Measurements from ENCODE around the gene HEATR1.
"Not testable (repeated sequence)": the region's sequence is repeated elsewhere in the genome, so short reads cannot be mapped to it uniquely, and the experiment has no call there.

The HEATR1 gene, protein sequence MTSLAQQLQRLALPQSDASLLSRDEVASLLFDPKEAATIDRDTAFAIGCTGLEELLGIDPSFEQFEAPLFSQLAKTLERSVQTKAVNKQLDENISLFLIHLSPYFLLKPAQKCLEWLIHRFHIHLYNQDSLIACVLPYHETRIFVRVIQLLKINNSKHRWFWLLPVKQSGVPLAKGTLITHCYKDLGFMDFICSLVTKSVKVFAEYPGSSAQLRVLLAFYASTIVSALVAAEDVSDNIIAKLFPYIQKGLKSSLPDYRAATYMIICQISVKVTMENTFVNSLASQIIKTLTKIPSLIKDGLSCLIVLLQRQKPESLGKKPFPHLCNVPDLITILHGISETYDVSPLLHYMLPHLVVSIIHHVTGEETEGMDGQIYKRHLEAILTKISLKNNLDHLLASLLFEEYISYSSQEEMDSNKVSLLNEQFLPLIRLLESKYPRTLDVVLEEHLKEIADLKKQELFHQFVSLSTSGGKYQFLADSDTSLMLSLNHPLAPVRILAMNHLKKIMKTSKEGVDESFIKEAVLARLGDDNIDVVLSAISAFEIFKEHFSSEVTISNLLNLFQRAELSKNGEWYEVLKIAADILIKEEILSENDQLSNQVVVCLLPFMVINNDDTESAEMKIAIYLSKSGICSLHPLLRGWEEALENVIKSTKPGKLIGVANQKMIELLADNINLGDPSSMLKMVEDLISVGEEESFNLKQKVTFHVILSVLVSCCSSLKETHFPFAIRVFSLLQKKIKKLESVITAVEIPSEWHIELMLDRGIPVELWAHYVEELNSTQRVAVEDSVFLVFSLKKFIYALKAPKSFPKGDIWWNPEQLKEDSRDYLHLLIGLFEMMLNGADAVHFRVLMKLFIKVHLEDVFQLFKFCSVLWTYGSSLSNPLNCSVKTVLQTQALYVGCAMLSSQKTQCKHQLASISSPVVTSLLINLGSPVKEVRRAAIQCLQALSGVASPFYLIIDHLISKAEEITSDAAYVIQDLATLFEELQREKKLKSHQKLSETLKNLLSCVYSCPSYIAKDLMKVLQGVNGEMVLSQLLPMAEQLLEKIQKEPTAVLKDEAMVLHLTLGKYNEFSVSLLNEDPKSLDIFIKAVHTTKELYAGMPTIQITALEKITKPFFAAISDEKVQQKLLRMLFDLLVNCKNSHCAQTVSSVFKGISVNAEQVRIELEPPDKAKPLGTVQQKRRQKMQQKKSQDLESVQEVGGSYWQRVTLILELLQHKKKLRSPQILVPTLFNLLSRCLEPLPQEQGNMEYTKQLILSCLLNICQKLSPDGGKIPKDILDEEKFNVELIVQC (N-terminal part only)

GRCh38 chr1:236603991-236604904, at the start of gene HEATR1:
HEATR1 (minus strand) TSS chr1:236604516; CDS start chr1:236604095, 421 bp downstream.
- peak; percentile 66 for DNase-seq

GRCh38 chr1:236645016-236645680, 40.8 kb upstream of the HEATR1 start:
- DNase-seq = no peak

- no peak for DNase-seq
Observed at GRCh38 chr1:236642763-236643162, 38.4 kb upstream of the HEATR1 start.

DNA sequence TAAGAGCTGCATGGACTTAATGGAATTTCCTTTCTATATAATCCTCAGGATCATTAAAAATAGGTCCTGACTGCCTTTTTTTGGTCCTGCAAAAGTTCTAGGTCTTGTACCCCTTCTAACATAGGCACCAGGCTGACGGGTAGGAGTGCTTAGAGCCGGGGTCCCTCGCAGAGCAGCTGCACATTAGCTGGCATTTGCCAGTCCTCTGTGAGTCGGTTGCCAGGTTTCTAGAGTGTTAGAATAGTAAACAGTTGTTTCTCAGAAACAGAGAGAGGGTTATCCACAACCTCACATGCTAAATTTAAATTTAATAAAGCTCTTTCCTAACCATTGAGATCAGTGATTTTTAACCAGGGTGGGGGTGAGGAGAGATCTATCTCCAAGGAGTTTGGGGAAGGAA, 35.4 kb upstream of the HEATR1 start:
- no peak for DNase-seq

DNA sequence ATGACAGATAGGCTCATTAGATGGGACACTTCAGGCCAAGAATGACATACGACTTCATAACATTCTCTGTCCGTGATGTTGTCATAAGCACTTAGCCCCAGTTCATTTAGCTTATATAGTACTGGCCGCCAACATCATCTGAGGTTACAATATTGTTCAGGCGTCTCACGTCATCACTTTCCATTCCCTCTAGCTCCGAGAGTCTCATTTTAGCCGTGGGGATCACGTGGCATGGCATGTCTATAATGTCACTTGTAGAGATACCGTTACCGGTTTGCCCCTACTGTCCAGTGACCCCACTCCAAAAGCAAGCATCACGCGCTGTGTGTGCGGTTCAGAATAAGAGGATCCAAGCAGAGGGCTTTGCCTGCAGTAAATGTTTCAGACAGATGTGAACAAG, 34.6 kb upstream of the HEATR1 start:
- peak; percentile 14 for DNase-seq

- no peak for DNase-seq
Observed at GRCh38 chr1:236636017-236636416, 31.7 kb upstream of the HEATR1 start.

DNA sequence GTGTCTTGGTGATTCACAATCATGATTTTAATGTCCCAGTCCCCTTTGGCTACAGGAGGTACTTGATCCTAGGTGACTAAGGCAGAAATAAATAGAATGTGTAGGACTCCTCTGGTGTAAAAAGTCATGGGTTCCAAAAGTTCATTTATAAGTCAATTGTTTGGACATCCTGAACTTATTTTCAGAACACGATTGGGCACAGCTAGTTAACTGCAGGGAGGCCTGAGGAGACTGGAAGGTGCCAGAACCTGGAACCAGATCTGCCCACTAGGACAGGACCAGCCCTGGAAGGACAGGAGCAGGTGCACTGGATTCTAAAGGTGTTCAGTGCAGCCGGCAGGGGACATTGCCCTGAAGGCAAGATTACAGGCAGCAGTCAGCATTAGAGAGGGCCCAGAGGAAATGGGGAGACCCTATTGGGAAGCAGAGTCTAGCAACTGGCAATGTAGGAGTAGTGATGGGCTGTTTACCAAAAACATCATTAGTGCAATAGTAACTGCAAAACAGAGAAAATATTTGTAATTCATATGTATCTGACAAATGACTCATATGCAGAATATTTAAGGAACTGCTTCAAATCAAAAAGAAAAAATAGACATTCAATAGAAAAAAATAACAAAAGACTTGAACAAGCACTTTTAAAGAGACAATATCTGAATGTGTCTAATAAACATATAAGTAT, 23.6 kb upstream of the HEATR1 start:
- no peak for DNase-seq

GRCh38 chr1:236623371-236624166, 19.3 kb upstream of the HEATR1 start:
- no peak for DNase-seq

GRCh38 chr1:236622407-236622806, 18.1 kb upstream of the HEATR1 start:
- no peak for DNase-seq

DNA sequence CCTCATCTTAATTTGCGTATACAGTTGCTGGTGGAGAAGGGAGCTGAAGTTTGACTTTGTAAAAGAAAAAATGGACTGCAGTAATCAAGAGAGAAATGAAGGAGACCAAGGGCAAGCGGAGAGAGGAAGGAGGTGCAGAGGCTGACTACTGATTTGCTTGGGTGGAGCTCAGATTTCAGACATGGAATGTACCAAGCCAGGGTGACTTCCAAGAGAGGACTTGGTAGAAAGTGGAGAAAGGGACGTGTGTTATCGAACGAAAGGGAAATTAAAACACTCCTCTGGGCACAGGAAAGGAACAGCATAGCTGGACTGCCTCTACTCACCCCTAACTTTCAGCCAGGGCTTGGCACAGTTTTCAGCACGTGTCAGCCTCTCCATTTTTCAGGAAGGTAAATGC, 15.1 kb upstream of the HEATR1 start:
- no peak for DNase-seq

- no peak for DNase-seq
Observed at GRCh38 chr1:236618507-236618906, 14.2 kb upstream of the HEATR1 start.

GRCh38 chr1:236615399-236616148, 11.3 kb upstream of the HEATR1 start:
- DNase-seq = no peak

- DNase-seq = no peak
Observed at GRCh38 chr1:236612349-236612748, 8.0 kb upstream of the HEATR1 start.

DNA sequence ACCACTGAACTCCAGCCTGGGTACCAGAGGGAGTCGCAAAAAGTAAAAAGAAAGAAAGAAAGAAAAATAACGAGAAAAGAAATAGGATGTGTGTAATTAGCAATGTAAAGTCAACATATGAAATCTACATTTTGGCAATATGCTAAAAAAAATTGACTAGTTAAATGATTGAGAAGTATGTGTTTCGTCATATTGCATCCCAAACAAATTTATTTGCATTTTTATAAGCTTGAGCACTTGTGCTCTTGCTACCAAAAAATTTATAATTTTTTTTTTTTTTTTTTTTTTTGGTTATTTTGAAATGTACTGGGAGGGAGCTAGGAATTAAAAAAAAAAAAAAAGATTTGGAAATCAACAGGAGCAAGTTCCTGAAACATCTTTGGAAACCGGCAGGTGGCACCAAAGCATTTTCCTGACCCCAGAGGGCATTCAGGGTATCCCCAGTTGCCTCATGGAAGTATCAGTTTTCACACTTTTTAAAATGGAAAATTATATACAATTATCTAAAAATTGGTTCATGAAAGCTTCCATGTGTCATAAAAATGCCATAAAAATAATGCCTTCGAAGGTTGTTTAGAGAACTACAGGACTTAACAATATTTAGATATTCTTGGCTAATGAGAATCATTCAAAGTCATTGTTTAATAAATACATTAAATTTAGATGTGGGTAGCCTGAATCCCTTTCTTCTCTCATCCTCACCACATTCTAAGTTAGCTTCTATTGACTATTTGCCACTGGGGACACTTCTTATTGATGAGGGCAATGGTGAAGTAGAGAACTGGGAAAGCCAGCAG, 4.8 kb upstream of the HEATR1 start:
- DNase-seq = no peak

- DNase-seq = not testable (repeated sequence)
Observed at GRCh38 chr1:236607597-236607996, 3.3 kb upstream of the HEATR1 start.

DNA sequence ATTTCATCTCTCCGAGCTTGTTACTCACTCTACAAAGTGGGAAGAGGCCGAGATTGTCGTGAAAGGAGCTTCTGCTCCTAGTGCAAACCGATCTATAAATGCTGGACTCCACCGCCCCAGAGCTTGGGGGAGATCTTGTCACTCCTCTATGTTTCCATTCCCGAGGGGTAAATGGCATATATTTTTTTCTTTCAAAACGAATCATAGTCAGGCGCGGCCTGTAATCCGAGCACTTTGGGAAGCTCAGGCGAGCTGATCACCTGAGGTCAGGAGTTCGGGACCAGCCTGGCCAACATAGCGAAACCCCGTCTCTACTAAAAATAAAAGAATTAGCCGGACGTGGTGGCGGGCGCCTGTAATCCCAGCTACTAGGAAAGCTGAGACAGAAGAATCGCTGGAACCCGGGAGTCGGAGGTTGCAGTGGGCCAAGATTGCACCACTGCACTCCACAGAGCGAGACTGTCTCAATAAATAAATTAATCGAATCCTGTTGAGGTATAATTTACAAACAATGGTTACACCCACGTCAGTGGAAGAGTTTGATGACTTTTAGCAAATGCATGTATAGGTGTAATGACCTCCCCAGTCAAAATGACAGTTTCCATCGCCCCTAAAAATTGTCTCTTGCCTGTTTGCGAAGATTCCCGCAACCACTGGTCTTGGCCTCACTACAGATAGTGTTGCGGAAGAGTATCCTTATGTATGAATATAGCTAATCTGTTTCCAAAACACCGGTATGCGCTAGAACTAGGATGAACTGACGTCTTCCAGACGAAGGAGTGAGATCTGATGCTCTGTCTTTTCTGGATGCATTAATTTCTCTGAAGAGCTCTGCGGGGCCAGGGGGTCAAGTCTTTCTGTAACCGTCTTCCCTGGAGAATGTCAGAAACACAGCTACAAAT, 840 bp upstream of the HEATR1 start:
- DNase-seq = no peak

- DNase-seq = no peak
Observed at GRCh38 chr1:236602171-236602570, 2.1 kb downstream of the HEATR1 start.
